GM12875 (cell line): ENCODE measurements around the gene SNED1.

Experiments used
- H3K4me3 ChIP-seq: one replicate; pipeline ENCODE4 v1.5.1; 2011; ENCODE audit warnings: low read depth, low read length, control low read depth
- CTCF ChIP-seq: IDR thresholded peaks from 2 replicates; pipeline ENCODE4 v1.5.1; 2011; ENCODE audit warnings: low read depth, mild to moderate bottlenecking, control low read depth, inconsistent platforms, low read length, moderate library complexity, borderline replicate concordance; ENCODE audit not compliant: insufficient read depth

SNED1 gene

GRCh38 chr2:241142593-241142992 lies 144.2 kb downstream of the SNED1 start:
- TF ChIP-seq CTCF = no peak
- no peak overlapping the region for H3K4me3 ChIP-seq
